22Rv1 (cell line): Measurements from ENCODE around the gene ITPR2.

Experiments
- H3K27ac ChIP-seq: fragments of 450-650 bp; 2 replicates; pipeline ENCODE4 v1.5.1; 2017
- CTCF ChIP-seq: fragments of 450-650 bp; IDR thresholded peaks from 2 replicates; pipeline ENCODE4 v1.5.1; 2017; ENCODE audit warnings: mild to moderate bottlenecking
- ZFX ChIP-seq: fragments of 450-650 bp; IDR thresholded peaks from 2 replicates; pipeline ENCODE4 v1.6.1; 2017; ENCODE audit warnings: antibody characterized with exemption, borderline replicate concordance

Gene ITPR2

GRCh38 chr12:26614011-26614616 is 218.9 kb downstream of the ITPR2 start:
- no peak overlapping the region for H3K27ac ChIP-seq
- TF ChIP-seq CTCF (peak; percentile 85), ZFX (no peak)

GRCh38 chr12:26612203-26612602 is 220.8 kb downstream of the ITPR2 start:
- H3K27ac ChIP-seq = no peak overlapping the region
- TF ChIP-seq CTCF (no peak), ZFX (no peak)

GRCh38 chr12:26611598-26611997 is 221.4 kb downstream of the ITPR2 start:
- TF ChIP-seq ZFX (no peak), CTCF (no peak)
- H3K27ac ChIP-seq = no peak overlapping the region

- H3K27ac ChIP-seq = no peak overlapping the region
- TF ChIP-seq CTCF (no peak), ZFX (no peak)
Measured at GRCh38 chr12:26610774-26611173, 222.2 kb downstream of the ITPR2 start.

- no peak for TF ChIP-seq ZFX
- no peak for TF ChIP-seq CTCF
- H3K27ac ChIP-seq = no peak overlapping the region
Measured at GRCh38 chr12:26609986-26610385, 223.0 kb downstream of the ITPR2 start.

- no peak overlapping the region for H3K27ac ChIP-seq
- TF ChIP-seq CTCF (no peak), ZFX (no peak)
Measured at GRCh38 chr12:26608706-26609105, 224.3 kb downstream of the ITPR2 start.

GRCh38 chr12:26608273-26608672 is 224.7 kb downstream of the ITPR2 start:
- TF ChIP-seq ZFX (no peak), CTCF (no peak)
- H3K27ac ChIP-seq = no peak overlapping the region
